GM12892 (cell line): Measurements from ENCODE around the gene FSTL5.

Experiments used
- POLR2A ChIP-seq: IDR thresholded peaks from 2 replicates; pipeline ENCODE4 v1.6.1; 2011; ENCODE audit warnings: low read depth, low read length, control low read depth
- POLR2AphosphoS5 ChIP-seq: IDR thresholded peaks from 2 replicates; pipeline ENCODE4 v1.6.1; 2011; ENCODE audit warnings: low read depth, low read length, control low read depth

DNA sequence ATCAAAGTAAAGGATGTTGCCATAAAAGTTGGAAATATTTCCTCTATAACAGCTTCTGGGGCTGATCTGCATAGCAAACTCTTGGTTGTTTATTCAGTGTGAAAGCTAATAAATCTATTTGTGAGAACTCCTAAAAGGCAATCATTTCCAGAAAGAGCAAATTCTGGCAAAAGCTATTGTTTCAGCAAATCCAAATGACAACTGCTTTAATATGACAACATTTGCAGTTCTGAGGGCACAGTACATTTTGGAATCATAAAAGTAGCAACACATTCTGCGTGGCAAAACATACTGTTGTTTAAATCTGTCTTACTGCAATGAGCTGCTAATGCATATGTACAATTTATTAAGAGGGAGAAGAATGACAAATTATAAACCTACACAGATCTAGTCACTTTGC, 818.1 kb downstream of the FSTL5 start:
- no peak for TF ChIP-seq POLR2A
- TF ChIP-seq POLR2AphosphoS5 = no peak
